Neural cell (in vitro differentiated cells): ENCODE data around the gene IGLL5. TPM values are rescaled to one million over a fixed set of nuclear protein-coding genes. Genes with fewer than 3 reads are reported as not detected.

ENCODE experiments used
- H2AFZ ChIP-seq: fragments of 200-600, 300-800 bp; sonication (generic), shearing (Covaris generic); 2 replicates; pipeline ENCODE4 v1.6.0; 2014; ENCODE audit warnings: low read depth, mild to moderate bottlenecking, antibody characterized with exemption, low read length, moderate library complexity
- H3F3A ChIP-seq: fragments of 200-600 bp; shearing (Covaris generic); 2 replicates; pipeline ENCODE4 v1.6.1; 2016; ENCODE audit warnings: mild to moderate bottlenecking, moderate library complexity, mixed read lengths, antibody characterized with exemption, low read length; ENCODE audit not compliant: insufficient read depth, poor library complexity, severe bottlenecking
- H3K27ac ChIP-seq: fragments of 200-600, 300-800 bp; sonication (generic), shearing (Covaris generic); 2 replicates; pipeline ENCODE4 v1.5.1; 2014; ENCODE audit warnings: mild to moderate bottlenecking, low read length, moderate library complexity
- H3K27me3 ChIP-seq: fragments of 300-800, 200-600 bp; sonication (generic), shearing (Covaris generic); 2 replicates; pipeline ENCODE4 v1.6.0; 2014; ENCODE audit warnings: mild to moderate bottlenecking, low read depth, low read length, moderate library complexity; ENCODE audit not compliant: insufficient read depth
- H3K36me3 ChIP-seq: fragments of 300-800, 200-600 bp; sonication (generic), shearing (Covaris generic); 2 replicates; pipeline ENCODE4 v1.5.1; 2014; ENCODE audit warnings: mild to moderate bottlenecking, antibody characterized with exemption, low read length, moderate library complexity; ENCODE audit not compliant: insufficient read depth
- H3K4me2 ChIP-seq: fragments of 300-800, 200-600 bp; sonication (generic), shearing (Covaris generic); 2 replicates; pipeline ENCODE4 v1.6.0; 2014; ENCODE audit warnings: mild to moderate bottlenecking, low read length
- H3K4me3 ChIP-seq: fragments of 300-800, 200-600 bp; sonication (generic), shearing (Covaris generic); 2 replicates; pipeline ENCODE4 v1.5.1; 2014; ENCODE audit warnings: mild to moderate bottlenecking, low read length, moderate library complexity
- H3K79me2 ChIP-seq: fragments of 200-600 bp; shearing (Covaris generic); replicated peaks from 2 replicates; pipeline ENCODE4 v1.6.0; 2014; ENCODE audit warnings: mild to moderate bottlenecking, low read length, moderate library complexity; ENCODE audit not compliant: insufficient read depth
- H3K9ac ChIP-seq: fragments of 300-800, 200-600 bp; sonication (generic), shearing (Covaris generic); 2 replicates; pipeline ENCODE4 v1.6.1; 2016; ENCODE audit warnings: mild to moderate bottlenecking, low read length, mixed read lengths
- H3K9me2 ChIP-seq: fragments of 200-600 bp; shearing (Covaris generic); 2 replicates; pipeline ENCODE4 v1.6.1; 2016; ENCODE audit warnings: mild to moderate bottlenecking, low read length, mixed read lengths; ENCODE audit not compliant: insufficient read depth
- H3K9me3 ChIP-seq: fragments of 200-600, 300-800 bp; sonication (generic), shearing (Covaris generic); 2 replicates; pipeline ENCODE4 v1.6.1; 2016; ENCODE audit warnings: mild to moderate bottlenecking, mixed run types, low read length, moderate library complexity, mixed read lengths
- H4K20me1 ChIP-seq: fragments of 200-600 bp; shearing (Covaris generic); 2 replicates; pipeline ENCODE4 v1.6.1; 2016; ENCODE audit warnings: mild to moderate bottlenecking, mixed run types; ENCODE audit not compliant: insufficient read depth
- CTCF ChIP-seq: fragments of 450-650 bp; IDR thresholded peaks from 2 replicates; pipeline ENCODE4 v1.5.1; 2014; ENCODE audit warnings: antibody characterized with exemption, mild to moderate bottlenecking, moderate library complexity; ENCODE audit not compliant: poor library complexity, severe bottlenecking
- EP300 ChIP-seq: fragments of 450-650 bp; conservative IDR thresholded peaks from 2 replicates; pipeline ENCODE4 v1.6.1; 2014; ENCODE audit warnings: antibody characterized with exemption, mild to moderate bottlenecking, moderate library complexity; ENCODE audit not compliant: poor library complexity, severe bottlenecking
- EZH2 ChIP-seq: fragments of 200-600, 300-800 bp; shearing (Covaris generic), sonication (generic); IDR thresholded peaks from 2 replicates; pipeline ENCODE4 v1.6.1; 2014; ENCODE audit warnings: antibody characterized with exemption, low read length, borderline replicate concordance, mild to moderate bottlenecking; ENCODE audit not compliant: insufficient read depth, poor library complexity, severe bottlenecking
- MXI1 ChIP-seq: fragments of 450-650 bp; conservative IDR thresholded peaks from 2 replicates; pipeline ENCODE4 v1.6.1; 2014; ENCODE audit warnings: antibody characterized with exemption, mild to moderate bottlenecking; ENCODE audit not compliant: poor library complexity, severe bottlenecking
- POLR2AphosphoS5 ChIP-seq: IDR thresholded peaks from 2 replicates; pipeline ENCODE4 v1.6.1; 2012
- RAD21 ChIP-seq: fragments of 450-650 bp; conservative IDR thresholded peaks from 2 replicates; pipeline ENCODE4 v1.6.1; 2014; ENCODE audit warnings: antibody characterized with exemption, mild to moderate bottlenecking, moderate library complexity
- REST ChIP-seq: IDR thresholded peaks from 2 replicates; pipeline ENCODE4 v1.6.1; 2012; ENCODE audit warnings: borderline replicate concordance
- SMC3 ChIP-seq: fragments of 450-650 bp; conservative IDR thresholded peaks from 2 replicates; pipeline ENCODE4 v1.6.1; 2014; ENCODE audit warnings: antibody characterized with exemption, mild to moderate bottlenecking, moderate library complexity; ENCODE audit not compliant: poor library complexity
- TAF1 ChIP-seq: IDR thresholded peaks from 2 replicates; pipeline ENCODE4 v1.6.1; 2012; ENCODE audit warnings: low read depth
- polyA plus RNA-seq: library from polyadenylated mRNA; depleted of rRNA; stranded (reverse); fragments of >200 nt; gene quantifications from 2 replicates; pipeline ENCODE4 v1.2.3, GENCODE V29; 2014

IGLL5 gene
- polyA plus RNA-seq, 1 donor from 2014 or later = 0.19 TPM

- no peaks in the 10 kb centered on the region for H3K9me3 ChIP-seq
- H4K20me1 ChIP-seq = no peaks in the 10 kb centered on the region
- TF ChIP-seq POLR2AphosphoS5 = no peak
- TF ChIP-seq SMC3 = no peak
- no peak for TF ChIP-seq TAF1
- no peak for TF ChIP-seq MXI1
- no peak for TF ChIP-seq REST
- TF ChIP-seq RAD21 = no peak
- no peak for TF ChIP-seq CTCF
- no peak for TF ChIP-seq EP300
- no peak for TF ChIP-seq EZH2
- no peak overlapping the region for H2AFZ ChIP-seq
- H3K4me3 ChIP-seq = no peak overlapping the region
- no peaks in the 10 kb centered on the region for H3K27me3 ChIP-seq
- no peak overlapping the region for H3K9ac ChIP-seq
- no peaks in the 10 kb centered on the region for H3K79me2 ChIP-seq
- H3K9me2 ChIP-seq = no peaks in the 10 kb centered on the region
- H3K27ac ChIP-seq = no peak overlapping the region
- H3K4me2 ChIP-seq = no peak overlapping the region
- no peaks in the 10 kb centered on the region for H3K36me3 ChIP-seq
- no peaks in the 10 kb centered on the region for H3F3A ChIP-seq
These were observed 21.1 kb upstream of the IGLL5 start for GRCh38 chr22:22866381-22867111.

GRCh38 chr22:22867996-22868715 lies 19.5 kb upstream of the IGLL5 start:
- no peaks in the 10 kb centered on the region for H3K9me2 ChIP-seq
- no peaks in the 10 kb centered on the region for H3K36me3 ChIP-seq
- H3K9ac ChIP-seq = no peak overlapping the region
- no peak overlapping the region for H3K4me2 ChIP-seq
- no peak overlapping the region for H3K4me3 ChIP-seq
- no peaks in the 10 kb centered on the region for H3K27me3 ChIP-seq
- H3K79me2 ChIP-seq = no peaks in the 10 kb centered on the region
- no peak overlapping the region for H3K27ac ChIP-seq
- TF ChIP-seq REST (no peak), POLR2AphosphoS5 (no peak), MXI1 (no peak), RAD21 (no peak), EP300 (no peak), CTCF (no peak), SMC3 (no peak), EZH2 (no peak), TAF1 (no peak)
- no peaks in the 10 kb centered on the region for H4K20me1 ChIP-seq
- H3K9me3 ChIP-seq = no peaks in the 10 kb centered on the region
- H3F3A ChIP-seq = no peaks in the 10 kb centered on the region
- H2AFZ ChIP-seq = no peak overlapping the region
